ENCODE measurements around the gene SMDT1.

GRCh38 chr22:42033263-42034181 is 46.0 kb upstream of the SMDT1 start:
- TF ChIP-seq EP300 (IDR thresholded peaks at IDR 0.05) = no peak
- TF ChIP-seq, protein P1, sequence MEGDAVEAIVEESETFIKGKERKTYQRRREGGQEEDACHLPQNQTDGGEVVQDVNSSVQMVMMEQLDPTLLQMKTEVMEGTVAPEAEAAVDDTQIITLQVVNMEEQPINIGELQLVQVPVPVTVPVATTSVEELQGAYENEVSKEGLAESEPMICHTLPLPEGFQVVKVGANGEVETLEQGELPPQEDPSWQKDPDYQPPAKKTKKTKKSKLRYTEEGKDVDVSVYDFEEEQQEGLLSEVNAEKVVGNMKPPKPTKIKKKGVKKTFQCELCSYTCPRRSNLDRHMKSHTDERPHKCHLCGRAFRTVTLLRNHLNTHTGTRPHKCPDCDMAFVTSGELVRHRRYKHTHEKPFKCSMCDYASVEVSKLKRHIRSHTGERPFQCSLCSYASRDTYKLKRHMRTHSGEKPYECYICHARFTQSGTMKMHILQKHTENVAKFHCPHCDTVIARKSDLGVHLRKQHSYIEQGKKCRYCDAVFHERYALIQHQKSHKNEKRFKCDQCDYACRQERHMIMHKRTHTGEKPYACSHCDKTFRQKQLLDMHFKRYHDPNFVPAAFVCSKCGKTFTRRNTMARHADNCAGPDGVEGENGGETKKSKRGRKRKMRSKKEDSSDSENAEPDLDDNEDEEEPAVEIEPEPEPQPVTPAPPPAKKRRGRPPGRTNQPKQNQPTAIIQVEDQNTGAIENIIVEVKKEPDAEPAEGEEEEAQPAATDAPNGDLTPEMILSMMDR (IDR thresholded peaks at IDR 0.05) = no peak
- TF ChIP-seq POLR2AphosphoS5 (IDR thresholded peaks at IDR 0.05) = no peak
